Thyroid gland (tissue), 4 donors: ENCODE measurements around the gene SPATS1. TPM values are rescaled to one million over a fixed set of nuclear protein-coding genes. Genes with fewer than 3 reads are reported as not detected.

Experiments
- DNase-seq, 2 donors: peaks; one replicate each; pipeline ENCODE4 v3.0.0-alpha.2; 2019
- H3K27ac ChIP-seq, 3 donors: fragments of 200-600 bp; sonication (generic); 1 replicate in 2 of 3; 2 replicates in 1 of 3; pipeline ENCODE4 v1.5.1; 2016 to 2019; ENCODE audit warnings: mild to moderate bottlenecking in 1 of 3, moderate library complexity in 1 of 3
- H3K27me3 ChIP-seq: fragments of 200-600 bp; sonication (generic); one replicate; pipeline ENCODE4 v1.5.1; 2019
- H3K36me3 ChIP-seq, 2 donors: fragments of 200-600 bp; sonication (generic); one replicate each; pipeline ENCODE4 v1.5.1; 2016 to 2019
- H3K4me1 ChIP-seq, 2 donors: fragments of 200-600 bp; sonication (generic); one replicate each; pipeline ENCODE4 v1.5.1; 2017 to 2019
- H3K4me3 ChIP-seq, 3 donors: fragments of 200-600 bp; sonication (generic); replicated peaks in 1 of 3; 1 replicate in 2 of 3; 2 replicates in 1 of 3; pipeline ENCODE4 v1.5.1; 2016; ENCODE audit warnings: mild to moderate bottlenecking in 1 of 3
- H3K9me3 ChIP-seq: fragments of 200-600 bp; sonication (generic); one replicate; pipeline ENCODE4 v1.5.1; 2017
- POLR2A ChIP-seq, 2 donors: fragments of 450-650 bp; IDR thresholded peaks; one replicate each; pipeline ENCODE4 v1.6.1; 2017; ENCODE audit warnings: antibody characterized with exemption in 2 of 2, mild to moderate bottlenecking in 2 of 2, moderate library complexity in 1 of 2
- WGBS, 2 donors: methylation state at CpG; one replicate each; pipeline ENCODE4 v1.1.5; 2017; 5-methylcytosine and 5-hydroxymethylcytosine counted together
- intact Hi-C: fragments of 100-400 bp; cut with DNase I; formaldehyde crosslinking; loops from one replicate; pipeline ENCODE4 v1.15.1; 2023
- total RNA-seq, 4 donors: library from RNA; depleted of rRNA; stranded (reverse); fragments of >200 nt; gene quantifications; one replicate each; pipeline ENCODE4 v1.2.3, GENCODE V29; 2016
- TF ChIP-seq, protein P1 (sequence below), 6 experiments: fragments of 200-600 bp in 3 of 6; fragments of 450-650 bp in 3 of 6; sonication (generic) in 3 of 6; IDR thresholded peaks; one replicate each; pipeline ENCODE4 v1.5.1; 2016 to 2019; ENCODE audit warnings: antibody characterized with exemption in 6 of 6, mild to moderate bottlenecking in 2 of 6, inconsistent platforms in 1 of 6, moderate library complexity in 1 of 6

The SPATS1 gene
- total RNA-seq, 4 donors from 2014 or later: not detected

DNA sequence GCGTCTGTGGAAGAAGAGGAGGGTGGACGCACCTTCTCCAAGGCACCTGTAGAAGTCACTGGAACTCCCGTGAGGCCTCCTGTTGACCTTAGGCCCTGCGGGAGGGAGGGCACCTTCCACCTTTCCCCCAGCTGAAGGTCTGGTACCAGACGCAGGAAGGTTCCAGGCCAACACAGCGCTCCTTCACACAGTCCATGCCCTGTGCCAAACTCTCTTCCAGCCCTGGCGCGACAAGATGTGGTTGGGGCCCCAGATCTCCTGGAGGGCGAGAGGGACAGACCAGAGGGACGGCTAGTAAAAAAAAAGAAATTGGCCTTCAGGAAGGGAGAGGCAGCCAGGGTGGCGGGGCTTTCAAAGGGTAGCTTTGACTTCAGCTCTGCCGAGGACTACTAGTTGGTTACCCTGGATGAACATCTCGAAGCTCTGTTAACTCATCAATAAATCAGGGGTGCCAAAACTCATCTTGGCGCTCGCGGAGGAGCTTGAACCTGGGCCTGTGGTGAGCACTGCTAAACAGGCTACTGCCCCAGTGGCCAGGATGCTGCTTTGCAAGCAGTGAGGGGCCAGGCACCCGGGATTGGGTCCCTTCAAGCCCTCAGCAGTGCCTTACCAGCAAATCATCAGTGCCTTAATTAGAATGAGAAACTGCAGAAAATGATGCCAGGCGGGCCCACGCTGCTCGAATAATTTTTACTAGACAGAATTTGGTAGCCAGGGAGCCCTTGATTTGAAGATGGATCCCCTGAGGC is 44.2 kb upstream of the SPATS1 start:
- intact Hi-C loops: no loop called here
- WGBS, 2 donors: 36 to 39% methylated on average over 20 of the region's 20 CpGs
- Histone ChIP-seq H3K9me3 (no peaks in the 10 kb centered on the region), H3K36me3 (peaks cover 17 to 23% of the 10 kb centered on the region in 2 donors), H3K4me1 (peaks cover 6 to 12% of the 10 kb centered on the region in 2 donors), H3K27ac (no peak overlapping the region), H3K4me3 (no peak overlapping the region), H3K27me3 (peaks cover 17% of the 10 kb centered on the region)
- TF ChIP-seq, protein P1, sequence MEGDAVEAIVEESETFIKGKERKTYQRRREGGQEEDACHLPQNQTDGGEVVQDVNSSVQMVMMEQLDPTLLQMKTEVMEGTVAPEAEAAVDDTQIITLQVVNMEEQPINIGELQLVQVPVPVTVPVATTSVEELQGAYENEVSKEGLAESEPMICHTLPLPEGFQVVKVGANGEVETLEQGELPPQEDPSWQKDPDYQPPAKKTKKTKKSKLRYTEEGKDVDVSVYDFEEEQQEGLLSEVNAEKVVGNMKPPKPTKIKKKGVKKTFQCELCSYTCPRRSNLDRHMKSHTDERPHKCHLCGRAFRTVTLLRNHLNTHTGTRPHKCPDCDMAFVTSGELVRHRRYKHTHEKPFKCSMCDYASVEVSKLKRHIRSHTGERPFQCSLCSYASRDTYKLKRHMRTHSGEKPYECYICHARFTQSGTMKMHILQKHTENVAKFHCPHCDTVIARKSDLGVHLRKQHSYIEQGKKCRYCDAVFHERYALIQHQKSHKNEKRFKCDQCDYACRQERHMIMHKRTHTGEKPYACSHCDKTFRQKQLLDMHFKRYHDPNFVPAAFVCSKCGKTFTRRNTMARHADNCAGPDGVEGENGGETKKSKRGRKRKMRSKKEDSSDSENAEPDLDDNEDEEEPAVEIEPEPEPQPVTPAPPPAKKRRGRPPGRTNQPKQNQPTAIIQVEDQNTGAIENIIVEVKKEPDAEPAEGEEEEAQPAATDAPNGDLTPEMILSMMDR (IDR thresholded peaks at IDR 0.05): no peak
- TF ChIP-seq POLR2A (IDR thresholded peaks at IDR 0.05): no peak
- DNase-seq: no peak

DNA sequence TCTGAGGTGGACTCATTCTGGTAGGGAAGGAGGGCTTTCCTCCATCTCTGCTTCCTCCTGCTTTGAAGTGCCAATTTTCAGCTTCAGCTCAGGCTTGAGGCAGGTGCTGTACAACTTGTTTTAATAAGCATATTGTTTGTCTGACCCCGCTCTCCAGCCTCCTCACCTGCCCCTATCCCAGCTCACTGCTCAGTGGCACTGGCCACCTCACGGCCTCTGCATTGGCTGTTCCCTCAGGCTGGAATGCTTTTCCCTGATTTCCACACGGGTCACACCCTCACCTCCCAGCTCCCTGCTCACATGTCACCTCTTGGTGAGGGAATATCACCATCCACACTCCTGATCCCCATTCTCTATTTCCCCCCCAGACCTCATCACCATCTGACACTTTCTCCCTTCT is 43.6 kb upstream of the SPATS1 start:
- WGBS, 2 donors: 83 to 86% methylated on average over 3 of the region's 3 CpGs
- Histone ChIP-seq H3K9me3 (no peaks in the 10 kb centered on the region), H3K27ac (no peak overlapping the region), H3K27me3 (peaks cover 13% of the 10 kb centered on the region), H3K4me3 (no peak overlapping the region), H3K4me1 (peaks cover 6 to 12% of the 10 kb centered on the region in 2 donors), H3K36me3 (peaks cover 23 to 29% of the 10 kb centered on the region in 2 donors)
- no peak for TF ChIP-seq POLR2A (IDR thresholded peaks at IDR 0.05)
- TF ChIP-seq, protein P1 (IDR thresholded peaks at IDR 0.05): no peak
- intact Hi-C loops: no loop called here
- DNase-seq: no peak

DNA sequence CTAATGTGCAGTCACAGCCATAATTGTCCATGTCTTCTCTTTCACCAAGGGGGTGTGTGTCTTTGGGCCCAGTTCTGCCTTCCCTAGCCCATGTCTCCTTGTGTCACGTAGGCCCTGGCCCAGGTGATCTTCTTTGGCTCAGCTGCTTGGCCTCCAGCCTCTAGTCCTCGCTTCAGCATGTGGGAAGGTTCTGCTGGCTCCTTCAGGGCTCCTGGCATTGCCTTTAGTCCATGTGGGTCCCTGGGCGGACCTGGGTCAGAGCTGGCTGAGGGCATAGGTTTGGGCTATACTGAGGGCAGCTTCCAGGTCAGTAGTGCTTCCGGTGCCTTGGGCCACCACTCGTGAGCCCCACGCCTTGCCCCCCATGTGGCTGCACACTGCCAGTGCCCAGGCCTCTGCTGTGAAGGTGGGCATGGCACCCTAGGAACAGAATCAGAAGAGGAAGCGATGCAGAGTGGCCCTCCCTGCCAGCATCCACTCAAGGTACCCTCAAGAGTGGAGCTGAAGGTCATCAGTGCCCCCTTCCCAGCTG is 42.1 kb upstream of the SPATS1 start:
- WGBS, 2 donors: 67 to 87% methylated on average over 4 to 7 of the region's 7 CpGs
- Histone ChIP-seq H3K36me3 (peaks cover 36 to 37% of the 10 kb centered on the region in 2 donors), H3K27ac (no peak overlapping the region), H3K27me3 (peaks cover 12% of the 10 kb centered on the region), H3K9me3 (no peaks in the 10 kb centered on the region), H3K4me1 (peaks cover 6 to 12% of the 10 kb centered on the region in 2 donors), H3K4me3 (no peak overlapping the region)
- TF ChIP-seq, protein P1 (IDR thresholded peaks at IDR 0.05): no peak
- no peak for TF ChIP-seq POLR2A (IDR thresholded peaks at IDR 0.05)
- DNase-seq: no peak
- intact Hi-C loops: no loop called here

DNA sequence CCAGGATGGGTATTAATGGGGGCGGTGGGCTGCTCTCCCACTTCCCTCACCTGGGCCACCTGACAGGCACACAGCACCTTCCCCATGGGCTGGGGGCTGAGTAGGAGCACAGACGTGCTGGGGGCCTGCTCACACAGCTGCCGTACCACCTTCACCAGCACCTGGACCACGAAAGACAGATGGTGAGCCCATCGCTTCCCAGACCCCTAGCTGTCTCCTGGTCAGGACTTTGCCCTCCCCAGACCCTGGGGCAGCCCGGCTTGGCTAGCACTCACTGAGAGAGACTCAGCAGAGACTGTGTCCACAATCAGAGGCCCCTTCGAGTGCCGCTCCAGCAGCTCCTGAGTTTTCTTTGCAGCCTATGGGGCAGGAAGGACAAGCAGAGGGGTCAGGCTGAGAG is 41.3 kb upstream of the SPATS1 start:
- no peak for DNase-seq
- Histone ChIP-seq H3K4me1 (peaks cover 6 to 12% of the 10 kb centered on the region in 2 donors), H3K36me3 (peaks cover 36 to 44% of the 10 kb centered on the region in 2 donors), H3K9me3 (no peaks in the 10 kb centered on the region), H3K27me3 (peaks cover 6% of the 10 kb centered on the region), H3K4me3 (no peak overlapping the region), H3K27ac (no peak overlapping the region)
- no peak for TF ChIP-seq POLR2A (IDR thresholded peaks at IDR 0.05)
- TF ChIP-seq, protein P1 (IDR thresholded peaks at IDR 0.05): no peak
- intact Hi-C loops: no loop called here
- WGBS, 2 donors: 80 to 87% methylated on average over 6 to 8 of the region's 8 CpGs
